Loucy (cell line): Measurements from ENCODE around the gene INPPL1.

ENCODE experiments used
- H2AFZ ChIP-seq: fragments of 200-600 bp; sonication (generic); 2 replicates; pipeline ENCODE4 v1.6.0; 2016; ENCODE audit warnings: antibody characterized with exemption, mild to moderate bottlenecking, low read length, moderate library complexity
- H3F3A ChIP-seq: fragments of 200-600 bp; 2 replicates; pipeline ENCODE4 v1.6.0; 2016; ENCODE audit warnings: antibody characterized with exemption, low read depth, mild to moderate bottlenecking
- H3K27me3 ChIP-seq: fragments of 200-600 bp; sonication (generic); 2 replicates; pipeline ENCODE4 v1.6.1; 2014; ENCODE audit warnings: low read length, mild to moderate bottlenecking; ENCODE audit not compliant: insufficient read depth, poor library complexity, severe bottlenecking
- H3K36me3 ChIP-seq: fragments of 200-600 bp; sonication (generic); 2 replicates; pipeline ENCODE4 v1.6.1; 2016; ENCODE audit warnings: low read length; ENCODE audit not compliant: insufficient read depth
- H3K4me1 ChIP-seq: fragments of 200-600 bp; sonication (generic); 2 replicates; pipeline ENCODE4 v1.5.1; 2014; ENCODE audit warnings: low read length, mild to moderate bottlenecking; ENCODE audit not compliant: insufficient read depth, poor library complexity, severe bottlenecking
- H3K4me2 ChIP-seq: fragments of 200-600 bp; sonication (generic); 2 replicates; pipeline ENCODE4 v1.6.0; 2014; ENCODE audit warnings: antibody characterized with exemption, low read length, low read depth, mild to moderate bottlenecking; ENCODE audit not compliant: poor library complexity, severe bottlenecking
- H3K4me3 ChIP-seq: fragments of 200-600 bp; sonication (generic); 2 replicates; pipeline ENCODE4 v1.5.1; 2014; ENCODE audit warnings: low read length, mild to moderate bottlenecking, mixed read lengths; ENCODE audit not compliant: poor library complexity, severe bottlenecking
- H3K79me2 ChIP-seq: fragments of 200-600 bp; sonication (generic); 2 replicates; pipeline ENCODE4 v1.6.1; 2014; ENCODE audit warnings: low read length; ENCODE audit not compliant: insufficient read depth
- H3K9ac ChIP-seq: fragments of 200-600 bp; sonication (generic); 2 replicates; pipeline ENCODE4 v1.6.0; 2014; ENCODE audit warnings: mild to moderate bottlenecking, low read depth, low read length, moderate library complexity; ENCODE audit not compliant: poor library complexity, severe bottlenecking
- H3K9me2 ChIP-seq: fragments of 200-600 bp; sonication (generic); replicated peaks from 2 replicates; pipeline ENCODE4 v1.6.1; 2016; ENCODE audit warnings: low read depth, low read length, mixed read lengths
- H3K9me3 ChIP-seq: fragments of 200-600 bp; sonication (generic); 2 replicates; pipeline ENCODE4 v1.6.1; 2014; ENCODE audit warnings: mild to moderate bottlenecking, antibody characterized with exemption, low read length, low read depth; ENCODE audit not compliant: insufficient read depth
- H4K20me1 ChIP-seq: fragments of 200-600 bp; sonication (generic); 2 replicates; pipeline ENCODE4 v1.6.0; 2014; ENCODE audit warnings: antibody characterized with exemption, low read length, mild to moderate bottlenecking; ENCODE audit not compliant: insufficient read depth, poor library complexity, severe bottlenecking
- CTCF ChIP-seq: fragments of 200-600 bp; sonication (generic); conservative IDR thresholded peaks from 2 replicates; pipeline ENCODE4 v1.5.1; 2014; ENCODE audit warnings: mild to moderate bottlenecking, antibody characterized with exemption, low read length
- EZH2phosphoT487 ChIP-seq: fragments of 200-600 bp; IDR thresholded peaks from 2 replicates; pipeline ENCODE4 v1.6.1; 2018; ENCODE audit warnings: antibody characterized with exemption, mild to moderate bottlenecking, moderate library complexity, borderline replicate concordance

INPPL1 gene

GRCh38 chr11:72238492-72239312, 14.1 kb downstream of the INPPL1 start:
- Histone ChIP-seq H3K4me1 (no peaks in the 10 kb centered on the region), H3K9ac (no peak overlapping the region), H3K27me3 (no peaks in the 10 kb centered on the region)

GRCh38 chr11:72239313-72239848, 14.8 kb downstream of the INPPL1 start:
- no peaks in the 10 kb centered on the region for H3K27me3 ChIP-seq
- H3K79me2 ChIP-seq: no peaks in the 10 kb centered on the region
- no peak overlapping the region for H2AFZ ChIP-seq
- no peaks in the 10 kb centered on the region for H3K9me2 ChIP-seq
- H4K20me1 ChIP-seq: no peaks in the 10 kb centered on the region
- H3K4me2 ChIP-seq: no peak overlapping the region
- H3K4me1 ChIP-seq: no peaks in the 10 kb centered on the region
- no peaks in the 10 kb centered on the region for H3K9me3 ChIP-seq
- TF ChIP-seq CTCF (no peak), EZH2phosphoT487 (no peak)
- H3K9ac ChIP-seq: no peak overlapping the region
- peaks cover 31% of the 10 kb centered on the region; the same call in 1 of the 2 replicates for H3K36me3 ChIP-seq
- peaks cover 3% of the 10 kb centered on the region for H3F3A ChIP-seq
- H3K4me3 ChIP-seq: no peak overlapping the region

More at GRCh38 chr11:72238492-72239312, 14.1 kb downstream of the INPPL1 start:
- peaks cover 34% of the 10 kb centered on the region; the same call in 1 of the 2 replicates for H3K36me3 ChIP-seq
- no peak overlapping the region for H3K4me2 ChIP-seq
- H3K9me2 ChIP-seq: no peaks in the 10 kb centered on the region
- H4K20me1 ChIP-seq: no peaks in the 10 kb centered on the region
- TF ChIP-seq EZH2phosphoT487: no peak
- TF ChIP-seq CTCF: no peak
- no peak overlapping the region for H3K4me3 ChIP-seq
- no peak overlapping the region for H2AFZ ChIP-seq
- no peaks in the 10 kb centered on the region for H3K79me2 ChIP-seq
- H3K9me3 ChIP-seq: no peaks in the 10 kb centered on the region
- peaks cover 3% of the 10 kb centered on the region for H3F3A ChIP-seq

- no peak for TF ChIP-seq EZH2phosphoT487
- TF ChIP-seq CTCF: no peak
- H4K20me1 ChIP-seq: no peaks in the 10 kb centered on the region
- no peak overlapping the region for H3K9ac ChIP-seq
These were observed 15.4 kb downstream of the INPPL1 start for GRCh38 chr11:72239849-72240460.

More at GRCh38 chr11:72239849-72240460, 15.4 kb downstream of the INPPL1 start:
- H3F3A ChIP-seq: peaks cover 3% of the 10 kb centered on the region
- no peaks in the 10 kb centered on the region for H3K9me3 ChIP-seq
- no peaks in the 10 kb centered on the region for H3K9me2 ChIP-seq
- no peak overlapping the region for H3K4me3 ChIP-seq
- H3K27me3 ChIP-seq: no peaks in the 10 kb centered on the region
- H2AFZ ChIP-seq: no peak overlapping the region
- H3K4me2 ChIP-seq: no peak overlapping the region
- H3K79me2 ChIP-seq: no peaks in the 10 kb centered on the region
- no peaks in the 10 kb centered on the region for H3K4me1 ChIP-seq
- H3K36me3 ChIP-seq: peaks cover 28% of the 10 kb centered on the region; the same call in 1 of the 2 replicates
